ENCODE data around the gene NFATC4.

NFATC4 gene

DNA sequence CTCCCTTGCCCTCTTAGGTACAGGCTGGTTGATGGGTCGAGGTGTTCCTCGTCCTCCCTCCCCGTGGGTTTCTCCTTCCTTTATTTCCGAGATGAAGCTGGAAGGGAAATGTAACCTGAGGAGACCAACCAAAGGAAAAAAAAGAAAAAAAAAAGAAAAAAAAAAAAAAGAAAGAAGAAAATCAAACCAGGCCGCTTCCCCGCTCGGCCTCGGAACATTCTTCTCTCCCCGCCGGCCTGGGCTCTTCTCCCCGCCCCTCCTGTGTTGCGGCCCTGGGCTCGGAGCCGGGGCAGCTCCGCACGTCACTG lies 1.6 kb upstream of the NFATC4 start:
- TF ChIP-seq, protein P1, sequence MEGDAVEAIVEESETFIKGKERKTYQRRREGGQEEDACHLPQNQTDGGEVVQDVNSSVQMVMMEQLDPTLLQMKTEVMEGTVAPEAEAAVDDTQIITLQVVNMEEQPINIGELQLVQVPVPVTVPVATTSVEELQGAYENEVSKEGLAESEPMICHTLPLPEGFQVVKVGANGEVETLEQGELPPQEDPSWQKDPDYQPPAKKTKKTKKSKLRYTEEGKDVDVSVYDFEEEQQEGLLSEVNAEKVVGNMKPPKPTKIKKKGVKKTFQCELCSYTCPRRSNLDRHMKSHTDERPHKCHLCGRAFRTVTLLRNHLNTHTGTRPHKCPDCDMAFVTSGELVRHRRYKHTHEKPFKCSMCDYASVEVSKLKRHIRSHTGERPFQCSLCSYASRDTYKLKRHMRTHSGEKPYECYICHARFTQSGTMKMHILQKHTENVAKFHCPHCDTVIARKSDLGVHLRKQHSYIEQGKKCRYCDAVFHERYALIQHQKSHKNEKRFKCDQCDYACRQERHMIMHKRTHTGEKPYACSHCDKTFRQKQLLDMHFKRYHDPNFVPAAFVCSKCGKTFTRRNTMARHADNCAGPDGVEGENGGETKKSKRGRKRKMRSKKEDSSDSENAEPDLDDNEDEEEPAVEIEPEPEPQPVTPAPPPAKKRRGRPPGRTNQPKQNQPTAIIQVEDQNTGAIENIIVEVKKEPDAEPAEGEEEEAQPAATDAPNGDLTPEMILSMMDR (IDR thresholded peaks at IDR 0.05; ENCODE audit: control insufficient read depth, insufficient read depth, low read depth, low read length, missing control alignments), result no peak
- DNase-seq (ENCODE audit: low read depth), result no peak
- peak overlapping the region; percentile 52 for H3K4me3 ChIP-seq (ENCODE audit: control insufficient read depth, low read depth, low read length)

DNA sequence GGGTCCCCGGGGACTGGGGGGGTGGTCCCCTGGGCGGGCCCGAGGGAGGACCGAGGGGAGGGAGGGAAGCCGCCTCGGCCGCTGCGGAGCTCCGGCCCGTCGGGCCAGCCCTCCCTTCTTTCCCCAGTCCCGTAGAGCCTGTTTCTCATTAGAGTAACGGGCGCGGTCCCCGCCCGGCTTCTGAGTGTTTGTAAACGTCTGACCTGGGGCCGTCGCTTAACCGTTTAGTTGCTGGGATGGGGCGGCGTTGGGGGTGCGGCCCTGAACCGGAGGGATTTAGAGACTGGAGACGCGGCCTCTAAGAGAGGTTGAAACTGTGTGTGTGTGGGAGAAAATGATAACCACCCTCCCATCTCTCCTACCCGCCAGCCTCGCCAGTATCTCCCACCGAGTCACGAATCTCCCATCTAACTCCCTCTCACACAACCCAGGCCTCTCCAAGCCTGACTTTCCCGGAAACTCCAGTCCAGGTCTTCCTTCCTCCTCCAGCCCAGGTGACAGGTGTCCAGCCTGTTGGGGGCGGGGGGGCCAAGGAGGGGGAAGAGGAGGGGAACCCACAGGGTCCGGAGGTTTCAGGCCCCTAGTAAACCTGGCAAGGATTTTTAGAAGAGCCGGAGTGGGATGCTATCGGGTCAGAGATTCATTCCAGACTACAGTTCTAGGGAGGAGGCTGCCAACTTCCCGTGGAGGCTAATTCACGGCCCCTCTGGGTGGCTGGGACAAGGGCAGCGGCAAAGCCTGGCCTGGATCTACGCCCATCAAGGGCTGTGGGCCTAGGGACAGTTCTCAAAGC lies 1.1 kb upstream of the NFATC4 start:
- peak; percentile 89 for DNase-seq (ENCODE audit: low read depth)
- TF ChIP-seq, protein P1 (IDR thresholded peaks at IDR 0.05; ENCODE audit: control insufficient read depth, insufficient read depth, low read depth, low read length, missing control alignments), result no peak
- H3K4me3 ChIP-seq (ENCODE audit: control insufficient read depth, low read depth, low read length), result peak overlapping the region; percentile 52

DNA sequence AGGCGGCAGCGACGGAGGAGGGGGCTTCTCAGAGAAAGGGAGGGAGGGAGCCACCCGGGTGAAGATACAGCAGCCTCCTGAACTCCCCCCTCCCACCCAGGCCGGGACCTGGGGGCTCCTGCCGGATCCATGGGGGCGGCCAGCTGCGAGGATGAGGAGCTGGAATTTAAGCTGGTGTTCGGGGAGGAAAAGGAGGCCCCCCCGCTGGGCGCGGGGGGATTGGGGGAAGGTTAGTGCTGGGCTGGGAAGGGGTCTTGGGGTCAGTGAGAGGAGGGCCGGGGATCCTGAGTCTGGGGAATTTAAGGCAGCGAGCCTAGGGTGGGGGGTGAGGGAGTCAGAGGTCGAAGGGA lies 203 bp downstream of the NFATC4 start:
- peak overlapping the region; percentile 100 for H3K4me3 ChIP-seq (ENCODE audit: control insufficient read depth, low read depth, low read length)
- TF ChIP-seq, protein P1 (IDR thresholded peaks at IDR 0.05; ENCODE audit: control insufficient read depth, insufficient read depth, low read depth, low read length, missing control alignments), result no peak
- DNase-seq (ENCODE audit: low read depth), result no peak

DNA sequence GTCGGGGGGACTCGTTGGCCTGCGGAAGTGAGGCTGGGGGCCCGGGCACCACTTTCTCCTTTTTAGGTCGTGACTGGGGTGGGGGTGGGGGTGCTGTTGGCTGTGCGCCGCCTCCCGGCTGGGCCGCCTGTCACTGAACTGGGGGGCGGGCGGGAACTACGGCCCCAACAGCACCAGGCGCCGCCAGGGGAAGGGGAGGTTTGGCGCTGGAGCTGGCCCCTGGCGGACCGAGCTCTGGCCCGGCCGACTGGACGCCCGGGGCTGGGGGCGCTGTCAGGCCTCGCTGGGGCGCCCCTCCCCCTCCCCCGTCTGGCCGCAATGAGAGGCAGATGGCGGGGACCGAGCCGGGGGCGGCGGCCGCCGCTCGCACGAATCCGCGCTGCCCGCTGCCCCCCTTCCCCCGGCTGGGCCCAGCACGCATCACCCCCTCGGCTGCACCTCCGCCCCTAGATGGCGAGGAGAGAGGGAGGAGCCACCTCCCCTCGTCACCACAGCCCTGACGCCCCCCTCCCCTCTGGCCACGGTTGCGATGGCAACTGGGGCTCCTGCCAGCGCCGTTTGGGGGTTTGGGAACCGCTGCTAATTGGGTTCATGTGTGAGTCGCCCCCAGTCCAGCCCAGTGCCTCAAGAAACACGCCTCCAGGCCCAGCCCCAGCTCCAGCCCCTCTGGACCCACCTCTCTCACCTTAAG lies 723 bp downstream of the NFATC4 start:
- peak; percentile 67 for DNase-seq (ENCODE audit: low read depth)
- TF ChIP-seq, protein P1 (IDR thresholded peaks at IDR 0.05; ENCODE audit: control insufficient read depth, insufficient read depth, low read depth, low read length, missing control alignments), result peak; percentile 5
- H3K4me3 ChIP-seq (ENCODE audit: control insufficient read depth, low read depth, low read length), result peak overlapping the region; percentile 100

DNA sequence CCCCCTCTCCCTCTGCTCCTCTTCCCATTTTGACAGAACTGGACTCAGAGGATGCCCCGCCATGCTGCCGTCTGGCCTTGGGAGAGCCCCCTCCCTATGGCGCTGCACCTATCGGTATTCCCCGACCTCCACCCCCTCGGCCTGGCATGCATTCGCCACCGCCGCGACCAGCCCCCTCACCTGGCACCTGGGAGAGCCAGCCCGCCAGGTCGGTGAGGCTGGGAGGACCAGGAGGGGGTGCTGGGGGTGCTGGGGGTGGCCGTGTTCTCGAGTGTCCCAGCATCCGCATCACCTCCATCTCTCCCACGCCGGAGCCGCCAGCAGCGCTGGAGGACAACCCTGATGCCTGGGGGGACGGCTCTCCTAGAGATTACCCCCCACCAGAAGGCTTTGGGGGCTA lies 1.5 kb downstream of the NFATC4 start:
- TF ChIP-seq, protein P1 (IDR thresholded peaks at IDR 0.05; ENCODE audit: control insufficient read depth, insufficient read depth, low read depth, low read length, missing control alignments), result no peak

DNA sequence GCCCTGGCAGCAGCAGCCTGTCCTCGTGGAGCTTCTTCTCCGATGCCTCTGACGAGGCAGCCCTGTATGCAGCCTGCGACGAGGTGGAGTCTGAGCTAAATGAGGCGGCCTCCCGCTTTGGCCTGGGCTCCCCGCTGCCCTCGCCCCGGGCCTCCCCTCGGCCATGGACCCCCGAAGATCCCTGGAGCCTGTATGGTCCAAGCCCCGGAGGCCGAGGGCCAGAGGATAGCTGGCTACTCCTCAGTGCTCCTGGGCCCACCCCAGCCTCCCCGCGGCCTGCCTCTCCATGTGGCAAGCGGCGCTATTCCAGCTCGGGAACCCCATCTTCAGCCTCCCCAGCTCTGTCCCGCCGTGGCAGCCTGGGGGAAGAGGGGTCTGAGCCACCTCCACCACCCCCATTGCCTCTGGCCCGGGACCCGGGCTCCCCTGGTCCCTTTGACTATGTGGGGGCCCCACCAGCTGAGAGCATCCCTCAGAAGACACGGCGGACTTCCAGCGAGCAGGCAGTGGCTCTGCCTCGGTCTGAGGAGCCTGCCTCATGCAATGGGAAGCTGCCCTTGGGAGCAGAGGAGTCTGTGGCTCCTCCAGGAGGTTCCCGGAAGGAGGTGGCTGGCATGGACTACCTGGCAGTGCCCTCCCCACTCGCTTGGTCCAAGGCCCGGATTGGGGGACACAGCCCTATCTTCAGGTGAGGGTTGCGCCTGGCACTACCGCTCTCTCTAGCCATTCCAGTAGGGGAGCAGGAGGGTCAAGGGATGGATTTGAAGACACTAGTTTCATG lies 2.1 kb downstream of the NFATC4 start:
- peak overlapping the region; percentile 100 for H3K4me3 ChIP-seq (ENCODE audit: control insufficient read depth, low read depth, low read length)
- TF ChIP-seq, protein P1 (IDR thresholded peaks at IDR 0.05; ENCODE audit: control insufficient read depth, insufficient read depth, low read depth, low read length, missing control alignments), result no peak
- DNase-seq (ENCODE audit: low read depth), result no peak

More for the DNA sequence above, 1.5 kb downstream of the NFATC4 start:
- H3K4me3 ChIP-seq (ENCODE audit: control insufficient read depth, low read depth, low read length), result peak overlapping the region; percentile 100
- no peak for DNase-seq (ENCODE audit: low read depth)

Measured in AG09309 (cell line).